ENCODE measurements around the gene ADAMTSL1.

GRCh38 chr9:18759827-18760226, 285.9 kb downstream of the ADAMTSL1 start:
- TF ChIP-seq TBP (optimal IDR thresholded peaks at IDR 0.05; ENCODE audit: low read depth, low read length): no peak
- TF ChIP-seq USF2 (CRISPR knock-in tag; IDR thresholded peaks at IDR 0.05): no peak
- TF ChIP-seq FOSL1 (tag; conservative IDR thresholded peaks at IDR 0.05): no peak
- no peak for TF ChIP-seq ZBTB1 (CRISPR knock-in tag; IDR thresholded peaks at IDR 0.05; ENCODE audit: borderline replicate concordance, low read depth)
- TF ChIP-seq ZMIZ1 (IDR thresholded peaks at IDR 0.05; ENCODE audit: low read depth in 2 of 2, low read length in 2 of 2): no peak
- TF ChIP-seq POLR2A (conservative IDR thresholded peaks at IDR 0.05): no peak

Measured in K562 (cell line).